Stimulated activated CD8-positive, alpha-beta memory T cell treated with anti-CD3 and anti-CD28 coated beads, Interleukin-12 subunit alpha, Interleukin-12 subunit beta, amount 100 ng/mL, for 1 hour (primary cell): ENCODE data around the gene CP.

ENCODE experiments used
- DNase-seq: peaks from one replicate; pipeline ENCODE4 v3.0.0-alpha.2; 2020; ENCODE audit warnings: low read depth

The CP gene

DNA sequence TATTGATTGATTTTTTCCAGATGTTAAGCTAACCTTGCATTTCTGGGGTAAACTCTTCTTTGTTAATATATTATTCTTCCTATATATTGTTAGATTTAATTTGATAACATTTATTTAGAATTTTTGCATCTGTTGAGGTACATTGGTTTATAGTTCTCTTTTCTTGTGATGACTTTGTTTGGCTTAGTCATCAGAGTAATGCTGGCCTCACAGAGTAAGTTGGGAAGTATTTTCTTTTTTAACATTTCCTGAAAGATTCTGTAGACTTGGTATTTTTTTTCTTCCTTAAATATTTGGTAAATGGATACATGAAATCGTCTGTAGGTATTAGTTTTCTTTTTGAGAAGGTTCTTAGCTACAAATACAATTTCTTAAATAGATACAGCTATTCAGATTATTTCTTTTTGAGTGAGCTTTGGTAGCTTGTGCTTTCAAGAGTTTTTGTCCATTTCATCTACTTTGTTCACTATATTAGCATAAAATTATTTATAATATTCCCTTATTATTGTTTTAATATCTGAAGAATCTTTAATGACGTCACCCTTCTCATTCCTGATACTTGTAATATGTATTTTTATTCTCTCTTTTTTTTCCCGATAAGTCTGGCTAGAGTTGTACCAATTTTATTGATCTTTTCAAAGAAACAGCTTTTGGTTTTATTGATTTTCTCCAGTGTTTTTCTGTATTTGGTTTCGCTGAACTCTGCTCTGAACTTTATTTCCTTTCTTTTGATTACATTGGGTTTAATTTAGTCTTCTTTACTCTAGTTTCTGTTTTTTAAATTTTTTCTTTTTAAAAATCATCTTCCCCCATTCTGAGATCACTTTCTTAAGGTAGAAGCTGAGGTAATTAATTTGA, 98.7 kb downstream of the CP start:
- DNase-seq, result no peak
